NK-92 treated with Interleukin-12 subunit alpha and Interleukin-12 subunit beta, amount 100 ng/mL, for 24 hours (cell line): ENCODE data around the gene VENTX.
"Not testable (repeated sequence)": the region's sequence is repeated elsewhere in the genome, so short reads cannot be mapped to it uniquely, and the experiment has no call there.

Source experiments
- DNase-seq: peaks from one replicate; lab custom pipeline; 2025; lab: John Stamatoyannopoulos, UW

VENTX gene

DNA sequence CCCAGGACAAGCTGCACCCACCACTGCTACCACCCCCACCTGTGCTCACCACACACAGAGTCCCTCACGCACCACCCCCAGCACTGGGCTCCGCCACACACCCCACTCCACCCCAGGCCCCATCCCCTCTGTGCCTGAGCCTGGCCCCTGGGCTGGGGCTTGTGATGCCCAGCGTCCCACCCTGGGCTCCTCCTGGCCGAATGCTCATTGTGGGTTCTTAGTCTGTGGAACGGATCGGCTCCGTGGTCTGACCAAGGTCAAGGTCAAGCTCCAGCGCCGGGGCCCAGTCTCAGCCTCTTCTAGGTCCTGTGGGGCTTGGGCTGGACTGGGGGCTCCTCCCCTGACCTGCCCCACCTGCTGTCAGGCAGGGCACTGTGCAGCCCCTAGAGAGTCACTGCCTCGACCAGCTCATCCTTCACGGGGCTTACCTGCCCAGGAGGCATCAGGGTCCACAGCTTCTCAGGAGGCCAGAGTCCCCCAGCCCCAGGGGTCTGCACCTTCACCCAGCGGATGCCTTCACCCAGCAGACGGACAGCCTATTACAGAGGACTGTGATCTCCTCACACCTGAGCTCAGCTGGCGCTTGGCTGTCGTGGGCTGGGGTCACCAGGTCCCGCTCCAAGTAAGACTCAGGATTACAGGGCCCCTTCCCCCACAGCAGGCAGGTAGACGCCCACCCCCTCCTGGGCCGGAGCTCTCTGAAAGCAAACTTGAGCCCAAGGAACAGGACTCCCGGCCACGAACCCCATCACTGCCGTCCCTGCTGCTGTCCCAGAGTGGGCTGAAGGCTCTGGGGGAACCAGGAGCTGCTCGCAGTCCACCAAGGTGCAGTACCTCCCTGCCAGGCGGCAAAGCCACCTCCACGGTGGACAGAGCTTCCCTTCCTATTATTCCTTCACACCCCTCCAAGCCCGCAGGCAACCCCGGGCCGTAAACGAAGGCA is 22.9 kb upstream of the VENTX start:
- DNase-seq, result no peak

DNA sequence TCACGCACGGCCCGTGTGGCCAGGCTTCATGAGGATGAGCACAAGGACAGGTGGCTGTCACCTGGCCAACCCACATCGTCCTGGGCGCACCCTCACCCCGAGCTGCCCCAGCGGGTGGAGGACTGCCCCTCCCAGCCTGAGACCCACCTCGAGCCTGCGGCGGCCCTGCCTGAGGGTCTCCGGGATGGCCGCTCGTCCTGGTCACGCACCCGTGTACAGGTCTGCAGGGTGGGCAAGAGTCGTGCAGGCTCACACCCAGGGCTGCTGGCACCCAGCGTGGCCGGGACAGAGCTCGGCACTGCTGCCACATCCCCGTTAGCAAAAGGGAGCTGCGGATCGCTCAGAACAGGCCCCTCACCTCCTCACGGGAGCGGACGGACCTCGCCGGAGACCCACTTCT is 22.1 kb upstream of the VENTX start:
- no peak for DNase-seq

DNA sequence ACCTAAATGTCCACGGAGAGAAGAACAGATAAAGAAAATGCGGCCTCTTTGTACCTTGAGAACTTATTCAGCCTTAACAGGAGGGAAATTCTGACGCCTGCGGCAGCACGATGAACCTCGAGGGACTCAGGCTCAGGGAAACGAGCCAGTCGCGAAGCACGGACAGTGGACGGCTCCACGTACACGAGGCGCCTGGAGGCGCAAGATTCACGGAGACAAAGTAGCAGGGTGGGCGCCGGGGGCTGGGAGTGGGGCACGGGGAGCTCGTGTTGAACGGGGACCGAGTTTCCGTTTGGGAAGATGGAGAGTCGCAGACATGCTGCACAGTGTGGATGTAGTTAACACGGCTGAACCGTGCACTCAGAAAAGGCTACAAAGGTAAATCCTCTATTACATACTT is 20.9 kb upstream of the VENTX start:
- no peak for DNase-seq

- no peak for DNase-seq
These were observed 19.7 kb upstream of the VENTX start for GRCh38 chr10:133217800-133218589.

GRCh38 chr10:133218891-133219290 is 18.8 kb upstream of the VENTX start:
- no peak for DNase-seq

DNA sequence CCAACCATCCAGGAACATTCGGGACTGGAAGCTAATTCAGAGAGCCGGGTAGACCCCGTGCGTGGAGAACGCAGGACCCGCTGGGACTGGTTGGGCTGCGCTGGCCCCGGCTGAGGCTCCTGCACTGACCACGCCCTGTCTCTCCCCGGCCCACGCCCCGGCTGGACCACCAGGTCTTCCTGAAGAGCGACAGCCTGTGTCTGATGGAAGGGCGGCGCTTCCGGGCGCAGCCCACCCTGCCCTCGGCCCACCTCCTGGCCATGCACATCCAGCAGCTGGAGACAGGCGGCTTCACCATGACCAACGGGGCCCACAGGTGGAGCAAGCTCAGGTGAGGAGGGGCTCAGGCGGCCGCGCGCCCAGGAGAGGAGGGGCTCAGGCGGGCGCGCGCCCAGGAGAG is 17.9 kb upstream of the VENTX start:
- no peak for DNase-seq

DNA sequence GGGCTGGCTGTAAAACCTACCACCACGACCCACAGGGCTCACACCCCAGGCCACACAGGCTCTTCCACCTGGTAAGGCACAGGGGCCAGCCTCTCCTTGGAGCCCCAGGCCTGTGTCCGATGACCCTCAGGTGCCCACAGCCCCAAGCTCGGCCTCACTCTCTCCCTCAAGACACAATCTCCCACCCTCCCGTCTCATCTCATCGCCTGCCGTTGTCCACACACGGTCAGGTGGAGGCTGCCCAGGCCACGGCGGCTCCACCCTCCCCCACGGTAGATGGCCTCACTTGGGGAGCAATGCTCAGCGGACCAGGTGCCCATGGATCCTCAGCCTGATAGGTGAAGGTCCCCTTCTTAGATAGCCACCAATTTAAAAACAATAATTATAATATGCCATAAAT is 16.3 kb upstream of the VENTX start:
- no peak for DNase-seq

DNA sequence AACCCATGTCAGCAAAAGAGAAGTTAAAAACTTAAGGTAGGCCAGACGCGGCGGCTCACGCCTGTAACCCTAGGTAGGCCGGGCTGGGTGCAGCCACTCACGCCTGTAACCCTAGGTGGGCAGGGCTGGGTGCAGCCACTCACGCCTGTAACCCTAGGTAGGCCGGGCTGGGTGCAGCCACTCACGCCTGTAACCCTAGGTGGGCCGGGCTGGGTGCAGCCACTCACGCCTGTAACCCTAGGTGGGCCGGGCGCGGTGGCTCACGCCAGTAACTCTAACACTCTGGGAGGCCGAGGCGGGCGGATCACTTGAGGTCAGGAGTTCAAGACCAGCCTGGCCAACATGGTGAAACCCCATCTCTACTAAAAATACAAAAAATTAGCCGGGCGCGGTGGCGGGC is 15.9 kb upstream of the VENTX start:
- DNase-seq, result not testable (repeated sequence)

- DNase-seq, result no peak
These were observed 13.6 kb upstream of the VENTX start for GRCh38 chr10:133224076-133224475.

DNA sequence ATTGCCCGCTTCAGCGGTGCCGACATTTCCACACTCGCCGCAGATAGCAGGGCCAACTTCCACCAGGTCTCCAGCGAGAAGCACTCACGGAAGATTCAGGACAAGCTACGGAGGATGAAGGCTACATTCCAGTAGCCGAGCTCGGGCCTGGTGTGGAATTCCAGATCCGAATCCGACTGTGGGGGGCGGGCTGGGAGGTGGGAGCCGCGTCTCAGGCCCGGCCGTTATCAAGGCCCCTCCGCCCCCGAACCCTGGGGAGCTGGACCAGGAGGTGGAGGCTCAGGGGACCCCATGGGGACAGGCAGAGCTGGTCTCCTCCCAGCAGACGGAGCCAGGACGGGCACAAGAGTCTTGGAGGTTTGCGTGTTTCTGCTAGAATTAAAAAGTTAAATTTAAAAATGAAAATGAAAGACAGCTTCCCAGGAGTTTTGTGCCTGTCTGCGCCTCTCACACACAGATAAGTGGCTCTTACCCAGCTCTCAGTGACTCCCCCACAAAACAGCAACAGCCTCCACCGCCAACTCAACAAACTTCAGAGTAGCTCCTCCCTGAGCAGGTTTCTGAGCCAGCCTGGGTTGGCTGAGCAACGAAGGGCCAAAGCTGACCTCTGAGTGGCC is 12.8 kb upstream of the VENTX start:
- no peak for DNase-seq

DNA sequence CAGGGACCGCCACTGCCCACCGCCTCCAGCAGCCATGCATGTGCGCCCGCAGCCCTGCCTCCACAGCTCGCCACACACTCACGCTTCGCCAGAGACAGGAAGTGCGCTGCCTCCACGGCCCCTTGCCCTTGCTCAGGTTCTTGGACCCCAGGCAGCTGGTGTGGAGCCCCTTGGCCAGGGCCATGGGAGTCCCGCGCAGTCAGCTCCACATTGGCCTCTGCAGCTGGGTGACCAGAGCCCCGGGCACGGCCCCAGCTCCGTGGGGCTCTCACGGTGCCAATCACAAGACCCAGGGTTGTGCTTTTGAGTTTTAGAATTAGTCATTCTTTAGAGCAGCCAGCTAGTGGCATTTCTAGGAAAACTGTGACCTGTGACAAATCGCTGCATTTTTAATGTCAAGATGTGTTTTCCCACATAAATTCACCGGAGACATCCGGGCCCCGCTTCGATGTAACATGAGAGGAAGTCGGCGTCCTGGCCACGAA is 11.9 kb upstream of the VENTX start:
- DNase-seq, result no peak

- DNase-seq, result no peak
These were observed 11.3 kb upstream of the VENTX start for GRCh38 chr10:133226251-133226808.

- DNase-seq, result no peak
These were observed 10.4 kb upstream of the VENTX start for GRCh38 chr10:133227256-133227655.

- DNase-seq, result no peak
These were observed 8.2 kb upstream of the VENTX start for GRCh38 chr10:133229265-133230043.

DNA sequence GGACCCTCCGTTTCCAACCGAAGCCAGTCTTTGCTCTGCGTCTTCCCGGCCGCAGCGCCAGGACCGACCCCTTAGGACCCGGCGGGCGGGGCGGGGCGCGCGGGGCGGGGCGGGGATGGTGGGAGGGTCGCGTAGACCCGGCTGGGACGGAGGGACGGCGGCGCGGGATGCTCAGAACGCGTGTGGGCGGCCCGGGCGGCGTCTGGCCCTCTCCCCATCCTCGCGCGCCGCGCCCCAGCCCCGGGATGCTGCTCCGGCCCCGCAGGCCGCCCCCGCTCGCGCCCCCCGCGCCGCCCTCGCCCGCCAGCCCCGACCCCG is 7.7 kb upstream of the VENTX start, which contains the start of gene UTF1:
Gene UTF1 (plus strand): TSS at position 174 of the 318 bp plus-strand sequence. CDS start 72 bp downstream, at position 246.
- no peak for DNase-seq

GRCh38 chr10:133230387-133231195 is 7.1 kb upstream of the VENTX start:
- no peak for DNase-seq

DNA sequence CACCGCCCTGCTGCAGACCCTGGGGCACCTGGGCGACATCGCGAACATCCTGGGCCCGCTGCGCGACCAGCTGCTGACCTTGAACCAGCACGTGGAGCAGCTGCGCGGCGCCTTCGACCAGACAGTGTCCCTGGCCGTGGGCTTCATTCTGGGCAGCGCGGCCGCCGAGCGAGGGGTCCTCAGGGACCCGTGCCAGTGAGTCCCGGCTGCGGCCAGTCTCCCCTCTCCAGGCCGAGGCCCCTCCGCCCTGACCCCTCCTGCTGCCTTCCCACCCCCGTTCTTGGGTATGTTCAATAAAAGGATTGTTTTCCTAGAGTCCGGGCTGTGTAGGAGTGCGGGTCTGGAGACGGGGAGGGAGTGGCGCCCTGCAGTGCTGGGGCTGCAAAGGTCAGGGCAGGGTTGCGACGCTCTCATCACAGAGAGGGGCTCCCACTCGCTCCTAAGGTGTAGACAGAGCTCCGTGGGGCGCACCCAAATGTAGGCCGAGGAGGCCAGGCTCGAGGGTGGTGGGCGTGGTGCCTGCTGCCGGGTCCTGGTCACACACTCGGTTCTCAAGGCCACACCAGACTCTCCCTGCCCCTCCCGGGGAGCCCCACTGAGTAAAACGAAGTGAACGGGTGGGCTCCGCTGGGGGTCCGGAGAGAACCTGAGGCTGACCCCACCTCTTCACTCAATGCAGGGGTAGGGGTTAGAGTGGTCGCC is 6.3 kb upstream of the VENTX start:
- no peak for DNase-seq

- no peak for DNase-seq
These were observed 5.6 kb upstream of the VENTX start for GRCh38 chr10:133231946-133232574.

DNA sequence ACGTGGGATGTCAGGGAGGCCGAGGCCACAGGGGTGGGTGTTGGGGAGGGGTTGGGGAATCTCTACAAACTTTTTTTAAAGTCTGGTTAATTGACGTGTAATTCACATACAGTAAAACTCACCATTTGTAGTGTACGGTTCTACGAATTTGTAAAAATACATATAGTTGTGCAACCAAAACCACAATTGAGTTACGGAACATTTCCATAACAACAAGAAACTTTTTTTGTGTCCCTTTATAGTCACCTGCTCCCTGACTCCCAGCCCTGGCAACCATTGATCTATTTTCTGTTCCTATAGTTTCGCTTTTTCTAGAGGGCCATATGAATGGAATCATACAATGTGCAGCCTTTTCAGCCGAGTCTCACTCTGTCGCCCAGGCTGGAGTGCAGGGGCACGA is 2.9 kb upstream of the VENTX start:
- DNase-seq, result not testable (repeated sequence)
